NCI-H510A (cell line): ENCODE measurements around the gene SNX20.

Experiments used
- DNase-seq: peaks from one replicate; lab custom pipeline; 2025; lab: John Stamatoyannopoulos, UW

SNX20 gene

GRCh38 chr16:50681021-50681885 is at the start of gene SNX20:
SNX20 (minus strand) TSS chr16:50681312; CDS start chr16:50677526, 3,786 bp downstream.
- DNase-seq, result no peak

- no peak for DNase-seq
These were observed 43.2 kb upstream of the SNX20 start for GRCh38 chr16:50724306-50724705.

- no peak for DNase-seq
These were observed 41.8 kb upstream of the SNX20 start for GRCh38 chr16:50722960-50723359.

- no peak for DNase-seq
These were observed 41.3 kb upstream of the SNX20 start for GRCh38 chr16:50722405-50722737.

- no peak for DNase-seq
These were observed 40.7 kb upstream of the SNX20 start for GRCh38 chr16:50721549-50722404.

- DNase-seq, result no peak
These were observed 38.6 kb upstream of the SNX20 start for GRCh38 chr16:50719401-50720337.

GRCh38 chr16:50718761-50719400 is 37.8 kb upstream of the SNX20 start:
- DNase-seq, result no peak

- no peak for DNase-seq
These were observed 37.1 kb upstream of the SNX20 start for GRCh38 chr16:50718061-50718760.

GRCh38 chr16:50717494-50717893 is 36.4 kb upstream of the SNX20 start:
- no peak for DNase-seq

GRCh38 chr16:50717091-50717490 is 36.0 kb upstream of the SNX20 start:
- DNase-seq, result no peak

GRCh38 chr16:50712956-50713355 is 31.8 kb upstream of the SNX20 start:
- no peak for DNase-seq

- no peak for DNase-seq
These were observed 31.4 kb upstream of the SNX20 start for GRCh38 chr16:50712560-50712898.

GRCh38 chr16:50711862-50712559 is 30.9 kb upstream of the SNX20 start:
- DNase-seq, result peak; percentile 53

GRCh38 chr16:50711040-50711439 is 29.9 kb upstream of the SNX20 start:
- DNase-seq, result no peak

- DNase-seq, result no peak
These were observed 28.9 kb upstream of the SNX20 start for GRCh38 chr16:50709980-50710379.

GRCh38 chr16:50709061-50709684 is 28.1 kb upstream of the SNX20 start:
- no peak for DNase-seq

- no peak for DNase-seq
These were observed 27.4 kb upstream of the SNX20 start for GRCh38 chr16:50708373-50709060.

GRCh38 chr16:50706250-50706649 is 25.1 kb upstream of the SNX20 start:
- no peak for DNase-seq

- no peak for DNase-seq
These were observed 24.5 kb upstream of the SNX20 start for GRCh38 chr16:50705436-50706110.
